SK-MEL-5 (cell line): Measurements from ENCODE around the gene DNASE1L3. TPM values are rescaled to one million over a fixed set of nuclear protein-coding genes. Genes with fewer than 3 reads are reported as not detected.
"Not testable (repeated sequence)": the region's sequence is repeated elsewhere in the genome, so short reads cannot be mapped to it uniquely, and the experiment has no call there.

Experiments used
- DNase-seq: peaks from one replicate; pipeline ENCODE4 v3.0.0-alpha.2; 2016; ENCODE audit warnings: low read depth, low spot score
- in situ Hi-C: cut with HindIII; loops from 2 replicates; pipeline ENCODE4 v1.10.0; 2016; ENCODE audit warnings: low sequenced_read_pairs, high pct_unique_total_duplicates, low pct_unique_long_range_greater_than_20kb
- polyA plus RNA-seq, 2 experiments: library from polyadenylated mRNA; depleted of rRNA; stranded (reverse); fragments of >200 nt; gene quantifications; 2 replicates each; pipeline ENCODE4 v1.2.3, GENCODE V29; 2015
- total RNA-seq: library from RNA; depleted of rRNA; stranded (reverse); fragments of >200 nt; shearing (Covaris generic); gene quantifications from 2 replicates; pipeline ENCODE4 v1.2.3, GENCODE V29; 2014; rRNA removed

Gene DNASE1L3
- 1.3 TPM in 1 of 2 replicates, not detected in the other for total RNA-seq
- polyA plus RNA-seq (2015; cell fraction: cytosol; rRNA removed), result 0.31 TPM in 1 of 2 replicates, not detected in the other
- polyA plus RNA-seq (2015; cell fraction: nucleus; rRNA removed), result not detected in 2 replicates

GRCh38 chr3:58210761-58211460 lies at the start of gene DNASE1L3:
Gene DNASE1L3 (minus strand): TSS chr3:58210972. CDS start chr3:58210906, 66 bp downstream.
- in situ Hi-C loops, result no loop called here
- no peak for DNase-seq

- peak; percentile 42 for DNase-seq
- in situ Hi-C loops, result no loop called here
Observed at GRCh38 chr3:58260261-58260731, 49.5 kb upstream of the DNASE1L3 start.

- in situ Hi-C loops, result no loop called here
Observed at GRCh38 chr3:58258392-58259055, 47.8 kb upstream of the DNASE1L3 start.

GRCh38 chr3:58256511-58256910 lies 45.7 kb upstream of the DNASE1L3 start:
- in situ Hi-C loops, result no loop called here
- DNase-seq, result no peak

More at GRCh38 chr3:58258392-58259055, 47.8 kb upstream of the DNASE1L3 start:
- DNase-seq, result no peak

GRCh38 chr3:58256061-58256460 lies 45.3 kb upstream of the DNASE1L3 start:
- no peak for DNase-seq
- in situ Hi-C loops, result no loop called here

GRCh38 chr3:58254144-58254543 lies 43.4 kb upstream of the DNASE1L3 start:
- no peak for DNase-seq
- in situ Hi-C loops, result no loop called here

- in situ Hi-C loops, result no loop called here
- DNase-seq, result no peak
Observed at GRCh38 chr3:58251631-58252035, 40.9 kb upstream of the DNASE1L3 start.

- in situ Hi-C loops, result no loop called here
- DNase-seq, result no peak
Observed at GRCh38 chr3:58250093-58250707, 39.4 kb upstream of the DNASE1L3 start.

- in situ Hi-C loops, result no loop called here
- no peak for DNase-seq
Observed at GRCh38 chr3:58249358-58250092, 38.8 kb upstream of the DNASE1L3 start.

GRCh38 chr3:58246148-58247047 lies 35.6 kb upstream of the DNASE1L3 start:
- in situ Hi-C loops, result no loop called here
- no peak for DNase-seq

- peak; percentile 38 for DNase-seq
- in situ Hi-C loops, result no loop called here
Observed at GRCh38 chr3:58243976-58244585, 33.3 kb upstream of the DNASE1L3 start.

GRCh38 chr3:58242860-58243259 lies 32.1 kb upstream of the DNASE1L3 start:
- in situ Hi-C loops, DNase-seq: not testable (repeated sequence)

GRCh38 chr3:58242340-58242739 lies 31.6 kb upstream of the DNASE1L3 start:
- in situ Hi-C loops, result no loop called here
- DNase-seq, result peak; percentile 30

GRCh38 chr3:58241306-58242044 lies 30.7 kb upstream of the DNASE1L3 start:
- no peak for DNase-seq
- in situ Hi-C loops, result no loop called here

GRCh38 chr3:58238830-58239229 lies 28.1 kb upstream of the DNASE1L3 start:
- in situ Hi-C loops, result no loop called here
- DNase-seq, result no peak
